Stimulated activated CD4-positive, alpha-beta T cell treated with anti-CD3 and anti-CD28 coated beads, Interleukin-1b, Interleukin-23, amount 100 ng/mL, for 1 hour (primary cell): ENCODE results near the gene PCGF1.

Experiments
- DNase-seq, 2 donors: peaks; one replicate each; pipeline ENCODE4 v3.0.0-alpha.2; 2020; ENCODE audit warnings: low read depth in 2 of 2

Gene PCGF1

GRCh38 chr2:74515271-74515980, 7.9 kb upstream of the PCGF1 start:
- DNase-seq, result no peak

GRCh38 chr2:74514368-74515270, 7.1 kb upstream of the PCGF1 start, which contains the start of gene TLX2:
Gene TLX2 (plus strand): TSS chr2:74514450. CDS start chr2:74514807, 357 bp downstream.
- DNase-seq, result no peak

- no peak for DNase-seq
These were observed 6.3 kb upstream of the PCGF1 start for GRCh38 chr2:74513605-74514367.

DNA sequence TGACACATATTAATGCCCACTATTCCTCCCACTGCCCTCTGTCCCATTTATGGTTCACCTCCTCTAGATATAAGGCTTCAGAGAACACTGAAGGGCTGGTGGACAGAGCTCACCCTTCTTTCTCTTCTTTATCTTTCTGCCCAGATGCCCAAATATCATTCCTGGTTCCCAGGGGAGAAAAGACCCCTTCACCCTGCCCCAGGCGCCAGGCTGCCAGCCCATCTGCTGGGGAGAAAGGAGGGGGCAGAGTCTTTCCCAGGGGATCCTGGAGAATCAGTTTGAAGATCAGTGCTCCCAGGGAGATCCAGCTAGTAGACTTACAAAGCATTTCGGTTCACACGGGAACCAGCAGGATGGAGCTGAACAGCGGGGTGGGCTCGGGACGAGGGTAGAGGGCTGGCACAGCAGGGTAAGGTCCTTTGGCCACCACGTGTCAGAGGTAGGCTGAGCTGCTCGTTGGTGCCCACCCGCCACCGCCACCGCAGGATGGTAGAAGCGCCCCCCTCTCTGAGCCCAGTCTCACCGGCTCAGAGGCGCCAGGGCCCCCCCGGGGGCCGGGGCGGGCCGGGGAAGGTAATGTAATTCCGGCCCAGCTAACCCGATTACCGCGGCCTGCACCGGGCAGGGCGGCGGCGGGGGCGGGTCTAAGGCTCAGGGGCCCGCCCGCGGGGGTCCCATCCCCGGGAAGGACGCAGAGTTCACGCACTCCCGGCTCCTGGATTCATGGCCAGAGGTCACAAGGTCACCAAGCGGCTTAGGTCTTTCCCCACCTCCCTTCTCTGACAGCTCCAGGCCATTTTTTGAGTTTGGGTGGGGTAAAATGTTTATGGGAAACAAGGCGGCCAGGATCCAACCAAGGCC, 5.5 kb upstream of the PCGF1 start:
- DNase-seq, result no peak

- DNase-seq, result no peak
These were observed 3.9 kb upstream of the PCGF1 start for GRCh38 chr2:74511104-74511989.

DNA sequence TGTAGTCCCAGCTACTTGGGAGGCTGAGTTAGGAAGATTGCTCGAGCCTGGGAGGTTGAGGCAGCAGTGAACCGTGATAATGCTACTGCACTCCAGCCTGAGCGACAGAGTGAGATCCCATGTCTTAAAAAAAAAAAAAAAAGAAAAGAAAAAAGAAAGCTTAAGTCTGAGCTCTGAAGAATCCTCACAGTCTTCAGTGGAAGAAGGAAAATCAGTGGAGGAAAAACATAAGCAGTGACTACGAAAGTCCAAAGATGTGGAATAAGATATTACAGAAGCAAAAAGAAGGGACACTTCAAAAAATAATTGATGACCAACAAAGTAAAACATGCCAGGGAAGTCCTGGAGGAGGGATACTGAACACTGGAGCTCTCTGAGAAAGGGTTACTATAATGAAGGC, 2.8 kb upstream of the PCGF1 start:
- no peak for DNase-seq

- no peak for DNase-seq
These were observed 528 bp upstream of the PCGF1 start for GRCh38 chr2:74507926-74508520.

GRCh38 chr2:74505448-74506246, 1.8 kb downstream of the PCGF1 start:
- DNase-seq, result no peak

DNA sequence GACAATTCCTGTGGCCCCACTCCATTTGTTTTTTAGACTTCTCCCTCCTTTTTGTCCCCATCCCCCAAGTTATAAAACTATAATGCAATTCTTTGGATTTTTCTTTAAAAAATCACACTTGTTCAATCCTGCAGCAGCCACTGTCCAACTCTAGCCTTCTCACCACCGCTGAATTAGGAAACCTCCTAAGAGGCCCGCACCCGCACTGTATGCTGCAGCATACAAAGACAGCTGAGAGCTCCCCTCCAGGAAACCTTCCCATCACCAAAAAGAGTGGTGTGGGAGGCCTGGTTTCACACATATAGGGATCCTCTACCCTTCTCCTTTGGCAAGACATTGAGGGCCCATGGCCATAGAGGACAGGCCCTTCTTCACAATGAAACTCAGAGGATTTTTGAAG, 2.9 kb downstream of the PCGF1 start:
- no peak for DNase-seq

DNA sequence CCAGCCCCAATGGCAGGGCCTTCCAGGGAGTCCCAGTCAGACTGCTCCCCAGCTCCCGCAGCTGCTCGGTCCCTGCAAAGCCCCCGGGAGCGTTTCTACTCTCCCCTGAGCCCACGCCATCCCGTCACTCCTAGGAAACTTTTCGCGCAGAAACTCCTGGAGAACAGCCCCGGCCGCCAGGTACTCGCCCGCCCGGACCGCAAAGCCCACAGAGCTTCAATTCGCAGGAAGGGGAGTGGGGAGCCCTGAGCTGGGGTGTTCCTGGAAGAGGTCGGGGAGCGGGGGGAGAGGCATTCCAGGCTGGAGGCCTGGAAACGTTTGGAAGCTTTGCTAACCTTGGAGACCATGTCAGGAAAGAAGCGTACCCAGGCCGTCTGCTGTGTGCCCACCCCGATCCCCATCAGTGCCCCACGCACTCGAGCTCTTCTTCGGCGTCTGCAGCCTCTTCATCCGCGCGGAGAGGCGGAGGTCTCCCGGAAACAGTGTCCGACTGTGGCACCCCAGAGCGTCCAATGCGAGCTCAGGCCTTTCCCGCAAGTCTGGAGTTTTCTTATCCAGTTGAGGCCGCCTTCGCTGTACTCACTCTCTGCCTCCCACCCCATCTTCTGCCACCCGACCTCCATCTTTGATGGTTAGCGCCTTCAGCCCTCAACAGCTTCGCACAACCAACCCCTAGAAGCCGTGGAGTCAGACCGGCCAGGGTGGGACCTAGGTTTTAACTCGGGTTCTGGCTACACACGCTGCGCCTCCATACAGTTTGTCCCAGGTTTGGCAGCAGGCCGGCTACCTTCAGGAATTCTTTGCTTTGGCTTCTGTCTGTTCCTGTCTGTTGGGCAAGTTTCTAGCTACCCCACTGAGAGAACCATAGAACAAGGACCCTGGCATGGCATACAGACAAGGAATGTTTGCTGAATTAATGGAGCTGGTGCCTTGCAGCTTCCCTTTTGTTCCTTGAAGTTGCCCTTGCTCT, 3.7 kb downstream of the PCGF1 start:
- no peak for DNase-seq

DNA sequence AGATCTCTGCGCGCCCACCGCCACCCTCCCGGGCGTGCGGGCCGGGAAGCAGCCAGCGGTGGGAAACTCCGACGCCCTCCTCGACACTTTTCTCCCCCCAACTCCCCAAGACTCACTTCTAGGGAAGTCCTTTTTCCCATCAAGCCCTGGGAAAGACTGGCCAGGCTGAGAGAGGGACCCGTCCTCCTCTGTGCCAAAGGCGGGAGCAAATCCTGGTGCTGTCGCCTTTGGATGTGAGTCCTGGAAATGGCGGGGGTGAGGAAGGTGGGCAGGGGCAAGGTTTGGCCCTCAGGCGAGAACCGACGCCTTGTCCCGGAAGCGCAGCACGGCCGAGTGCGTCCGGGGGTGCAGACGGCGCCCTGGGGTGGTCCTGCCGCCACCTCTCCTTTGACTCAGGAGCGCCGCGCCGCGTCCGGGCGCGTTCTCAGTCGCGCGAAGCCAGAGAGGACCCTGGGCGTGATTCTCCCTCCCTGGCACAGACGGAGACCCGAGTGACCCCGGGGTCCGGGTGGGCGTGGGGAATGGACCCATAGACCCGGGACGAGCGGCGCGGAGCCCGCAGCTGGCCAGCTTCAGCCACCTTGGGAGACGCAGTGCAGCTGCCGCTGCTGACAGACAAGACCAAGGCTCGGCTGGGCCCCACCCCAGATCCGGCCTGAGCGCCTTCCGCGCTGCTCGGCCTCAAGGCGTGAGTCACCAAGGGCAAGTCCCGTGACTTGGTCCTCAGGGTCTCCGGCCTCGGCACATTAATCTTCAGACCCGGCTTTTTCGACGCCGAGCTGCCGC, 4.6 kb downstream of the PCGF1 start:
- DNase-seq, result no peak

DNA sequence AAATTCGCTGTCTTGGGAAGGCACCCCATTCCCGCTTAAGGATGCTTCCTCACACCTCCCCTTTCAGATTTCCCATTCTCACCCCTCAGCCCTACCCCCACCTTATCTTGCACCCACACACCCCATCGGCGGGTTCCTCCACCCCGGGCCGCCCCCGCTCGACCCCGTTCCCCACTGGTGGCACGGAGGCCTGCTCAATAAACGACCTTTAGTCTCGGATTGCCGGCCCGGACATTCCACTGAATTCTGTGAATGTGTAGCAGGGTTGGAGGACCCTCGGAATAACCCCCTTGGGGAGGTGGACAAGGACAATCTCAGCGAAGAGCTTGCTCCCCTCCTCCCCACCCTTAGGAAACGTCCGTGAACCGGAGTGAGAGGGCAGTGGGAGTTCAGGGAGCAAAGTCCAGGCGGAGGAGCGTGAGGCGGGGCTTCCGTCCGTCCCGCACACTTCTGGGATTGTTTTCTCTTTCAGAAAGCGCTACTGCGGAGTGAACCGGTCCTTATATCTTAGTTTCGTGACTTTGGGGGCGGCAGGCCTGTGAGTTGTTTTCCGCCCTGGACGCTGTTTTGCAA, 5.3 kb downstream of the PCGF1 start:
- no peak for DNase-seq

DNA sequence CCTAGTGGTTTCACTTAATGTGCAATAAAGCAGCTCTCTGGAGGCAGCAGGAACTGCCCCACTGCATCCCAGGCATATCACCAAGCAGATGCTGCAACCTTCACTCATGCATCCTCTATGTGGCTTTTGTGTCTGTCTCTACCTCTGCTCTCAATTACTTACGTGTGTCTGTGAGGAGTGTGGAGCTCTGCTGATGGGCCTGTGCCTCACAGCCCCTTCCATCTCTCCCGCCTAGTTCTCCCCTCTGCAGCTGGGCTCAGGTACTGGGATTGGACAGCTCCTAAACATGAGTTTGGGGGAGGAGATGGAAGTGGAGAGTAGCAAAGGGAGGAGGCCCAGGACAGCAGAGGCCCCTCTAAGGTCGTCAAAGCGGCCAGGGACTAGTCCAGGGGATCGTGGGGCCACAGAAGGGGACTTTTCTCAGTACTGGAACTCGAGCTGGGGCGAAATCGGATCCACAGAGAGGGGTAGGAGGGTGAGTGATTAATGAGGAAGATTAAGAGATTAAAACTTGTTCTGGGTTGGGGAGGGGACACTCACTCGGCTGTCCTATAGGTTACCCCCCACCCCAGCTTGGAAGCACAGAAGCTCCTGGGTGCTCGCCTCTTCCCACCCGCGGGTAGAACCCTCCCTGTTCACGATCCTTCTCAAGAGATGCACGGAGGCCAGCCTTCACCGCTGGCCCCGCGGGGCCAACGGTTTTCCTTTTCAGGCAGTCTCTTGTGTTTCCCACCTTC, 6.0 kb downstream of the PCGF1 start:
- DNase-seq, result no peak

- no peak for DNase-seq
These were observed 6.9 kb downstream of the PCGF1 start for GRCh38 chr2:74500578-74500946.

- DNase-seq, result no peak
These were observed 7.4 kb downstream of the PCGF1 start for GRCh38 chr2:74499940-74500577.
